ENCODE measurements around the gene KIAA1755. TPM values are rescaled to one million over a fixed set of nuclear protein-coding genes. Genes with fewer than 3 reads are reported as not detected.

KIAA1755 gene
- total RNA-seq, 3 donors from 2014 or later (not counting 1 experiment from before 2014, with no cell fraction given) = not detected

- TF ChIP-seq CTCF (IDR thresholded peaks at IDR 0.05) = no peak
- intact Hi-C loops (cut with micrococcal nuclease) = no loop called here
- no peaks in the 10 kb centered on the region for H3K9me3 ChIP-seq (ENCODE audit: control insufficient read depth, insufficient read depth, low read length)
- peaks cover 12 to 33% of the 10 kb centered on the region in 2 donors for H3K27me3 Mint-ChIP-seq (ENCODE audit: low read depth in 2 of 2)
- H3K27ac ChIP-seq (ENCODE audit: low read length) = no peak overlapping the region
- no peaks in the 10 kb centered on the region for H3K4me1 ChIP-seq (ENCODE audit: control insufficient read depth, insufficient read depth, low read length)
- H3K27me3 ChIP-seq (ENCODE audit: control insufficient read depth, insufficient read depth, low read length) = no peaks in the 10 kb centered on the region
- H3K27ac Mint-ChIP-seq = no peak overlapping the region
- no peak overlapping the region for H3K4me3 Mint-ChIP-seq
- no peaks in the 10 kb centered on the region for H3K9me3 Mint-ChIP-seq
- H3K4me3 ChIP-seq (ENCODE audit: low read length) = no peak overlapping the region
- H3K36me3 Mint-ChIP-seq = no peaks in the 10 kb centered on the region
- no peak for DNase-seq
- no peak for ATAC-seq
- H3K36me3 ChIP-seq (ENCODE audit: control insufficient read depth, insufficient read depth, low read length) = no peaks in the 10 kb centered on the region
- no peaks in the 10 kb centered on the region for H3K4me1 Mint-ChIP-seq
- WGBS (ENCODE audit: insufficient coverage) = 74% methylated on average over 7 of the region's 7 CpGs
These were observed 79.2 kb downstream of the KIAA1755 start for GRCh38 chr20:38181207-38181801.

- DNase-seq (no peak), ATAC-seq (no peak)
- Histone ChIP-seq H3K27ac (ENCODE audit: low read length) (no peak overlapping the region), H3K27me3 (ENCODE audit: control insufficient read depth, insufficient read depth, low read length) (no peaks in the 10 kb centered on the region), H3K4me3 (ENCODE audit: low read length) (no peak overlapping the region), H3K4me1 (ENCODE audit: control insufficient read depth, insufficient read depth, low read length) (no peaks in the 10 kb centered on the region), H3K9me3 (ENCODE audit: control insufficient read depth, insufficient read depth, low read length) (no peaks in the 10 kb centered on the region), H3K36me3 (ENCODE audit: control insufficient read depth, insufficient read depth, low read length) (no peaks in the 10 kb centered on the region)
- WGBS (ENCODE audit: insufficient coverage) = 85% methylated on average over 4 of the region's 5 CpGs
- Mint-ChIP-seq H3K36me3 (no peaks in the 10 kb centered on the region), H3K4me1 (no peaks in the 10 kb centered on the region), H3K9me3 (no peaks in the 10 kb centered on the region), H3K4me3 (no peak overlapping the region), H3K27me3 (ENCODE audit: low read depth in 2 of 2) (peaks cover 12 to 29% of the 10 kb centered on the region in 2 donors), H3K27ac (no peak overlapping the region)
- TF ChIP-seq CTCF (IDR thresholded peaks at IDR 0.05) = no peak
- intact Hi-C loops (cut with micrococcal nuclease) = no loop called here
These were observed 79.8 kb downstream of the KIAA1755 start for GRCh38 chr20:38180781-38181180.

GRCh38 chr20:38179846-38180245, 80.7 kb downstream of the KIAA1755 start:
- no peaks in the 10 kb centered on the region for H3K9me3 Mint-ChIP-seq
- Histone ChIP-seq H3K27me3 (ENCODE audit: control insufficient read depth, insufficient read depth, low read length) (no peaks in the 10 kb centered on the region), H3K36me3 (ENCODE audit: control insufficient read depth, insufficient read depth, low read length) (no peaks in the 10 kb centered on the region), H3K9me3 (ENCODE audit: control insufficient read depth, insufficient read depth, low read length) (no peaks in the 10 kb centered on the region), H3K27ac (ENCODE audit: low read length) (no peak overlapping the region), H3K4me3 (ENCODE audit: low read length) (no peak overlapping the region), H3K4me1 (ENCODE audit: control insufficient read depth, insufficient read depth, low read length) (no peaks in the 10 kb centered on the region)
- no peak overlapping the region for H3K27ac Mint-ChIP-seq
- no peaks in the 10 kb centered on the region for H3K4me1 Mint-ChIP-seq
- H3K4me3 Mint-ChIP-seq = no peak overlapping the region
- TF ChIP-seq CTCF (IDR thresholded peaks at IDR 0.05) = no peak
- WGBS (ENCODE audit: insufficient coverage) = 83% methylated on average over 6 of the region's 6 CpGs
- intact Hi-C loops (cut with micrococcal nuclease) = no loop called here
- H3K27me3 Mint-ChIP-seq (ENCODE audit: low read depth in 2 of 2) = peaks cover 12 to 23% of the 10 kb centered on the region in 2 donors
- DNase-seq = no peak
- ATAC-seq = no peak
- no peaks in the 10 kb centered on the region for H3K36me3 Mint-ChIP-seq

- no peaks in the 10 kb centered on the region for H3K4me1 ChIP-seq (ENCODE audit: control insufficient read depth, insufficient read depth, low read length)
- Mint-ChIP-seq H3K4me1 (no peaks in the 10 kb centered on the region), H3K36me3 (no peaks in the 10 kb centered on the region), H3K27me3 (ENCODE audit: low read depth in 2 of 2) (peaks cover 9 to 28% of the 10 kb centered on the region in 2 donors), H3K27ac (no peak overlapping the region), H3K4me3 (no peak overlapping the region), H3K9me3 (no peaks in the 10 kb centered on the region)
- H3K9me3 ChIP-seq (ENCODE audit: control insufficient read depth, insufficient read depth, low read length) = no peaks in the 10 kb centered on the region
- H3K4me3 ChIP-seq (ENCODE audit: low read length) = no peak overlapping the region
- H3K27ac ChIP-seq (ENCODE audit: low read length) = no peak overlapping the region
- H3K36me3 ChIP-seq (ENCODE audit: control insufficient read depth, insufficient read depth, low read length) = no peaks in the 10 kb centered on the region
- TF ChIP-seq CTCF (IDR thresholded peaks at IDR 0.05) = no peak
- DNase-seq (no peak), ATAC-seq (no peak)
- intact Hi-C loops (cut with micrococcal nuclease) = no loop called here
- no peaks in the 10 kb centered on the region for H3K27me3 ChIP-seq (ENCODE audit: control insufficient read depth, insufficient read depth, low read length)
- 93% methylated on average over 4 of the region's 4 CpGs for WGBS (ENCODE audit: insufficient coverage)
These were observed 82.0 kb downstream of the KIAA1755 start for GRCh38 chr20:38178581-38178980.
